ENCODE data around the gene ANKS3. TPM values are rescaled to one million over a fixed set of nuclear protein-coding genes. Genes with fewer than 3 reads are reported as not detected.

Gene ANKS3
- total and polyA plus RNA-seq, 10 of the 15 experiments (the other 5 are each of a cell fraction or from before 2014, with no cell fraction given) = 0.29 to 14.2 (median 8.5) TPM

DNA sequence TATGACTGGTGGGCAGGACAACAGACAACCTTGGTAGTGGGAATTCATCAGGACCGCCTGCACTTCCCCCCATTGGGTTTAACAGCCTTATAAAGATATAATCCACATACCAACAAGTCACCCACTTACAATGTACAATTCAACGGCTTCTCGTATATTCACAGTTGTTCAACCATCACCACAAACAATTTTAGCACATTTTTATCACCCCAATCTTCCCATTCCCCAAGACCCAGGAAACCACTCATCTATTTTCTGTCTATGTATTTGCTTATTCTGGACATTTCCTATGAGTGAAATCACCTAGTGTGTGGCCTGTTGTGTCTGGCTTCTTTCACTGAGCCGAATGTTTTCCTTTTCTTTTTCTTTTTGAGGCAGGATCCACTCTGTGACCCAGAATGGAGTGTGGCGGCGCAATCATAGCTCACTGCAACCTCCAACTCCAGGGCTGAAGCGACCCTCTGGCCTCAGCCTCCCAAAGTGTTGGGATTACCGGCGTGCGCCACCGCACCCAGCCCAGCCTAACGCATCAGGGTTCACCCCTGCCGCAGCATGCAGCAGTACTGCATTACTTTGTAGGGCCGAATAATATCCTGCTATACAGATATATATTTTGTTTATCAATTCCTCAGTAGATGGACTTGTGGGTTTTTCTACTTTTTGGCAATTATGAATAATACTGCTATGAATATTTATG is 10.9 kb downstream of the ANKS3 start (continued):
- TF ChIP-seq NRF1 (conservative IDR thresholded peaks at IDR 0.05; ENCODE audit: low read depth, low read length) (no peak), ZNF384 (IDR thresholded peaks at IDR 0.05; ENCODE audit: borderline replicate concordance, low read depth, low read length) (no peak), EED (IDR thresholded peaks at IDR 0.05; ENCODE audit: low read depth) (no peak), BCL3 (IDR thresholded peaks at IDR 0.05; ENCODE audit: borderline replicate concordance, insufficient read depth, low read depth, low read length, poor library complexity, severe bottlenecking) (no peak)
- TF ChIP-seq, protein P1, sequence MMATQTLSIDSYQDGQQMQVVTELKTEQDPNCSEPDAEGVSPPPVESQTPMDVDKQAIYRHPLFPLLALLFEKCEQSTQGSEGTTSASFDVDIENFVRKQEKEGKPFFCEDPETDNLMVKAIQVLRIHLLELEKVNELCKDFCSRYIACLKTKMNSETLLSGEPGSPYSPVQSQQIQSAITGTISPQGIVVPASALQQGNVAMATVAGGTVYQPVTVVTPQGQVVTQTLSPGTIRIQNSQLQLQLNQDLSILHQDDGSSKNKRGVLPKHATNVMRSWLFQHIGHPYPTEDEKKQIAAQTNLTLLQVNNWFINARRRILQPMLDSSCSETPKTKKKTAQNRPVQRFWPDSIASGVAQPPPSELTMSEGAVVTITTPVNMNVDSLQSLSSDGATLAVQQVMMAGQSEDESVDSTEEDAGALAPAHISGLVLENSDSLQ (IDR thresholded peaks at IDR 0.05) = no peak

DNA sequence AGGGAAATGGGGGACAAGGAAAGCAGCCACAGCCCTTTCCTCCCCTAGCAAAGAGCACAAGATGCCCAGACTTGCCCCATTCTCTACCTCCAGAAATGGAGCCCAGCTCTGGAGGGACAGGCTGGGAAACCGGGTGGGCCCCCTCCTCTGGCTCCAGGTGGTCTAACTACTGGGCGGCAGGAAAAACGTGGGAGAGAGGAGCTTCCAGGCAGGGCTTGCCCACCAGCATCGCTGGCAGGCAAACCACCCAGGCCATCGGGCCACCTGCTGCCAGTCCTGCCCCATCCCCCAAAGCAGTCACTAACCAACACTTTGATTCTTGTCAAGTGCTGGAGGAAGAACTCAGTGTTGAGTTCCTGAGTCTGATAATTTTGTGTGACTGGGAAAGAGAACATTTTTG is 15.6 kb downstream of the ANKS3 start:
- Histone ChIP-seq H3K79me2 (ENCODE audit: control insufficient read depth, insufficient read depth, low read length) (no peaks in the 10 kb centered on the region), H3K4me2 (ENCODE audit: control insufficient read depth, insufficient read depth) (no peak overlapping the region), H3K9me3 (replicated peaks; ENCODE audit: control insufficient read depth, insufficient read depth, low read length) (no peaks in the 10 kb centered on the region), H3K27me3 (replicated peaks in 1 of 2; ENCODE audit: control insufficient read depth in 2 of 2, insufficient read depth in 2 of 2, low read length in 1 of 2) (no peaks in the 10 kb centered on the region), H2AFZ (ENCODE audit: control insufficient read depth, low read depth, low read length) (no peak overlapping the region), H4K20me1 (ENCODE audit: control insufficient read depth, insufficient read depth) (no peaks in the 10 kb centered on the region), H3K4me1 (ENCODE audit: control insufficient read depth, insufficient read depth, low read length) (peaks cover 7% of the 10 kb centered on the region; the same call in 1 of the 2 replicates), H3K27ac (ENCODE audit: control insufficient read depth, insufficient read depth) (0 out of 2 replicates have a peak overlapping the region, but pooled peaks have one; percentile 39), H3K36me3 (ENCODE audit: control insufficient read depth in 2 of 2, insufficient read depth in 2 of 2, low read length in 1 of 2) (peaks cover 0 to 4% of the 10 kb centered on the region in 2 experiments; a peak in 3 of 4 replicates), H3K4me3 (no peak overlapping the region), H3K9ac (ENCODE audit: control insufficient read depth, insufficient read depth, low read length) (no peak overlapping the region)
- intact Hi-C loops (cut with micrococcal nuclease; ENCODE audit: unreplicated experiment) = no loop called here
- WGBS (ENCODE audit: insufficient coverage, insufficient replicate concordance, low lambda C conversion rate, missing lambda C conversion rate) = 33% methylated on average over 5 of the region's 5 CpGs
- in situ Hi-C loops (cut with MboI) = no loop called here
- ATAC-seq (no peak), DNase-seq (ENCODE audit: low read depth, low spot score) (no peak), FAIRE-seq (no peak)
- ChIA-PET POLR2A (no interaction called here), SMC1A (ENCODE audit: uncharacterized antibody, unreplicated experiment) (no interaction called here), CTCF (no interaction called here), RAD21 (ENCODE audit: unreplicated experiment) (no interaction called here)
- BruUV-seq (replicated peaks) = no TSS peak
- TF ChIP-seq, protein P2, sequence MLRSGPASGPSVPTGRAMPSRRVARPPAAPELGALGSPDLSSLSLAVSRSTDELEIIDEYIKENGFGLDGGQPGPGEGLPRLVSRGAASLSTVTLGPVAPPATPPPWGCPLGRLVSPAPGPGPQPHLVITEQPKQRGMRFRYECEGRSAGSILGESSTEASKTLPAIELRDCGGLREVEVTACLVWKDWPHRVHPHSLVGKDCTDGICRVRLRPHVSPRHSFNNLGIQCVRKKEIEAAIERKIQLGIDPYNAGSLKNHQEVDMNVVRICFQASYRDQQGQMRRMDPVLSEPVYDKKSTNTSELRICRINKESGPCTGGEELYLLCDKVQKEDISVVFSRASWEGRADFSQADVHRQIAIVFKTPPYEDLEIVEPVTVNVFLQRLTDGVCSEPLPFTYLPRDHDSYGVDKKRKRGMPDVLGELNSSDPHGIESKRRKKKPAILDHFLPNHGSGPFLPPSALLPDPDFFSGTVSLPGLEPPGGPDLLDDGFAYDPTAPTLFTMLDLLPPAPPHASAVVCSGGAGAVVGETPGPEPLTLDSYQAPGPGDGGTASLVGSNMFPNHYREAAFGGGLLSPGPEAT (IDR thresholded peaks at IDR 0.05; ENCODE audit: low read depth) = no peak
- TF ChIP-seq SIX5 (IDR thresholded peaks at IDR 0.05; ENCODE audit: low read depth, low read length, severe bottlenecking) (no peak), GABPA (IDR thresholded peaks at IDR 0.05; ENCODE audit: low read depth) (no peak), FOS (IDR thresholded peaks at IDR 0.05; ENCODE audit: borderline replicate concordance, extremely low read depth, insufficient read length) (no peak), RB1 (IDR thresholded peaks at IDR 0.05; ENCODE audit: borderline replicate concordance) (no peak), CHD4 (IDR thresholded peaks at IDR 0.05) (no peak), MEF2B (IDR thresholded peaks at IDR 0.05; ENCODE audit: partially characterized antibody, poor library complexity, severe bottlenecking) (no peak), RBBP5 (conservative IDR thresholded peaks at IDR 0.05) (no peak), YBX1 (IDR thresholded peaks at IDR 0.05) (no peak)
- TF ChIP-seq, protein P3, sequence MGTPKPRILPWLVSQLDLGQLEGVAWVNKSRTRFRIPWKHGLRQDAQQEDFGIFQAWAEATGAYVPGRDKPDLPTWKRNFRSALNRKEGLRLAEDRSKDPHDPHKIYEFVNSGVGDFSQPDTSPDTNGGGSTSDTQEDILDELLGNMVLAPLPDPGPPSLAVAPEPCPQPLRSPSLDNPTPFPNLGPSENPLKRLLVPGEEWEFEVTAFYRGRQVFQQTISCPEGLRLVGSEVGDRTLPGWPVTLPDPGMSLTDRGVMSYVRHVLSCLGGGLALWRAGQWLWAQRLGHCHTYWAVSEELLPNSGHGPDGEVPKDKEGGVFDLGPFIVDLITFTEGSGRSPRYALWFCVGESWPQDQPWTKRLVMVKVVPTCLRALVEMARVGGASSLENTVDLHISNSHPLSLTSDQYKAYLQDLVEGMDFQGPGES (IDR thresholded peaks at IDR 0.05) = no peak
- TF ChIP-seq, protein P4, sequence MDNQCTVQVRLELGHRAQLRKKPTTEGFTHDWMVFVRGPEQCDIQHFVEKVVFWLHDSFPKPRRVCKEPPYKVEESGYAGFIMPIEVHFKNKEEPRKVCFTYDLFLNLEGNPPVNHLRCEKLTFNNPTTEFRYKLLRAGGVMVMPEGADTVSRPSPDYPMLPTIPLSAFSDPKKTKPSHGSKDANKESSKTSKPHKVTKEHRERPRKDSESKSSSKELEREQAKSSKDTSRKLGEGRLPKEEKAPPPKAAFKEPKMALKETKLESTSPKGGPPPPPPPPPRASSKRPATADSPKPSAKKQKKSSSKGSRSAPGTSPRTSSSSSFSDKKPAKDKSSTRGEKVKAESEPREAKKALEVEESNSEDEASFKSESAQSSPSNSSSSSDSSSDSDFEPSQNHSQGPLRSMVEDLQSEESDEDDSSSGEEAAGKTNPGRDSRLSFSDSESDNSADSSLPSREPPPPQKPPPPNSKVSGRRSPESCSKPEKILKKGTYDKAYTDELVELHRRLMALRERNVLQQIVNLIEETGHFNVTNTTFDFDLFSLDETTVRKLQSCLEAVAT (IDR thresholded peaks at IDR 0.05) = no peak
